BLaER1 treated with 17β-estradiol and CSF1 and Interleukin-3, amounts not matched to agents 10 nM and 100 nM (cell line): Measurements from ENCODE around the gene TPM1.
"Not testable (repeated sequence)": the region's sequence is repeated elsewhere in the genome, so short reads cannot be mapped to it uniquely, and the experiment has no call there.

Experiments used
- H3K27ac ChIP-seq, 11 experiments: shearing (Covaris generic); formaldehyde crosslinking; 2 replicates each; pipeline ENCODE4 v1.8.1; 2022
- H3K27me3 ChIP-seq, 11 experiments: shearing (Covaris generic); formaldehyde crosslinking; 2 replicates each; pipeline ENCODE4 v1.8.1; 2022
- H3K36me3 ChIP-seq, 11 experiments: shearing (Covaris generic); formaldehyde crosslinking; 2 replicates each; pipeline ENCODE4 v1.8.1; 2022
- H3K4me1 ChIP-seq, 10 experiments: shearing (Covaris generic); formaldehyde crosslinking; 2 replicates each; pipeline ENCODE4 v1.8.1; 2022
- H3K4me2 ChIP-seq, 11 experiments: shearing (Covaris generic); formaldehyde crosslinking; 2 replicates each; pipeline ENCODE4 v1.8.1; 2022
- H3K4me3 ChIP-seq, 10 experiments: shearing (Covaris generic); formaldehyde crosslinking; 2 replicates each; pipeline ENCODE4 v1.8.1; 2022
- H3K9ac ChIP-seq, 11 experiments: shearing (Covaris generic); formaldehyde crosslinking; 2 replicates each; pipeline ENCODE4 v1.8.1; 2022
- H3K9me3 ChIP-seq, 11 experiments: shearing (Covaris generic); formaldehyde crosslinking; replicated peaks in 1 of 11; 2 replicates each; pipeline ENCODE4 v1.8.1; 2022
- H4K20me1 ChIP-seq, 11 experiments: shearing (Covaris generic); formaldehyde crosslinking; 2 replicates each; pipeline ENCODE4 v1.8.1; 2022
- Cebpa-rat ChIP-seq, 11 experiments: shearing (Covaris generic); IDR thresholded peaks; 2 replicates each; pipeline ENCODE4 v1.8.1; 2022

TPM1 gene

GRCh38 chr15:63041974-63042876, at the start of gene TPM1:
Gene TPM1 (plus strand): TSS chr15:63042747. CDS start chr15:63042830, 83 bp downstream.
- Histone ChIP-seq H3K9me3 (peaks cover 0 to 12% (median 0%) of the 10 kb centered on the region in 11 experiments; a peak in 6 of 22 replicates), H4K20me1 (peaks cover 0 to 17% (median 0%) of the 10 kb centered on the region in 11 experiments; a peak in 5 of 22 replicates), H3K4me1 (peaks cover 0 to 10% (median 3%) of the 10 kb centered on the region in 10 experiments; a peak in 8 of 20 replicates), H3K36me3 (no peaks in the 10 kb centered on the region), H3K27me3 (peaks cover 69 to 84% (median 78%) of the 10 kb centered on the region in 11 experiments), H3K4me3 (peak within 1 kb of the TSS in 4 of 10 experiments; percentile 27 to 35 (median 30); a peak in 5 of 20 replicates), H3K27ac (no peak within 1 kb of the TSS), H3K9ac (no peak within 1 kb of the TSS), H3K4me2 (peak within 1 kb of the TSS in 8 of 11 experiments; percentile 20 to 81 (median 44); a peak in 11 of 22 replicates)
- TF ChIP-seq Cebpa-rat (IDR thresholded peaks at IDR 0.05), result no peak

GRCh38 chr15:62993066-62993465, 49.5 kb upstream of the TPM1 start:
- Histone ChIP-seq H3K4me3 (no peak overlapping the region), H3K27ac (no peak overlapping the region), H4K20me1 (no peaks in the 10 kb centered on the region), H3K4me2 (no peak overlapping the region), H3K27me3 (no peaks in the 10 kb centered on the region), H3K9ac (no peak overlapping the region), H3K36me3 (no peaks in the 10 kb centered on the region), H3K4me1 (peaks cover 0 to 5% (median 0%) of the 10 kb centered on the region in 10 experiments; a peak in 2 of 20 replicates), H3K9me3 (no peaks in the 10 kb centered on the region)
- no peak for TF ChIP-seq Cebpa-rat (IDR thresholded peaks at IDR 0.05)

- H3K4me3 ChIP-seq, H3K9ac ChIP-seq, H3K4me1 ChIP-seq, H3K27ac ChIP-seq, H3K27me3 ChIP-seq, H3K9me3 ChIP-seq, H3K36me3 ChIP-seq, H4K20me1 ChIP-seq, H3K4me2 ChIP-seq: not testable (repeated sequence)
These were observed 48.9 kb upstream of the TPM1 start for GRCh38 chr15:62993632-62994031.

GRCh38 chr15:62994439-62994838, 48.1 kb upstream of the TPM1 start:
- Histone ChIP-seq H4K20me1 (no peaks in the 10 kb centered on the region), H3K36me3 (no peaks in the 10 kb centered on the region), H3K27ac (no peak overlapping the region), H3K27me3 (no peaks in the 10 kb centered on the region), H3K9ac (no peak overlapping the region), H3K4me2 (peak overlapping the region in 1 of 11 experiments; percentile 12; a peak in 1 of 22 replicates), H3K4me3 (no peak overlapping the region), H3K9me3 (no peaks in the 10 kb centered on the region), H3K4me1 (peaks cover 0 to 5% (median 0%) of the 10 kb centered on the region in 10 experiments; a peak in 2 of 20 replicates)
- no peak for TF ChIP-seq Cebpa-rat (IDR thresholded peaks at IDR 0.05)

GRCh38 chr15:62994975-62995681, 47.4 kb upstream of the TPM1 start:
- H3K9me3 ChIP-seq, result no peaks in the 10 kb centered on the region
- H3K4me1 ChIP-seq, result peaks cover 0 to 5% (median 0%) of the 10 kb centered on the region in 10 experiments; a peak in 2 of 20 replicates
- no peaks in the 10 kb centered on the region for H3K36me3 ChIP-seq
- H3K27me3 ChIP-seq, result no peaks in the 10 kb centered on the region; a peak in 1 of 22 replicates
- no peak overlapping the region for H3K9ac ChIP-seq
- no peak overlapping the region for H3K27ac ChIP-seq
- H4K20me1 ChIP-seq, result no peaks in the 10 kb centered on the region
- no peak overlapping the region for H3K4me3 ChIP-seq
- no peak for TF ChIP-seq Cebpa-rat (IDR thresholded peaks at IDR 0.05)
- no peak overlapping the region; a peak in 1 of 22 replicates for H3K4me2 ChIP-seq

- Histone ChIP-seq H3K27ac (no peak overlapping the region), H3K9ac (no peak overlapping the region), H4K20me1 (no peaks in the 10 kb centered on the region), H3K4me1 (peaks cover 0 to 5% (median 0%) of the 10 kb centered on the region in 10 experiments; a peak in 2 of 20 replicates), H3K4me3 (no peak overlapping the region), H3K9me3 (no peaks in the 10 kb centered on the region), H3K27me3 (no peaks in the 10 kb centered on the region; a peak in 1 of 22 replicates), H3K36me3 (no peaks in the 10 kb centered on the region), H3K4me2 (no peak overlapping the region)
- TF ChIP-seq Cebpa-rat (IDR thresholded peaks at IDR 0.05), result no peak
These were observed 45.1 kb upstream of the TPM1 start for GRCh38 chr15:62997441-62997840.

GRCh38 chr15:62998262-62998890, 44.2 kb upstream of the TPM1 start:
- Histone ChIP-seq H3K27ac (no peak overlapping the region), H3K9me3 (no peaks in the 10 kb centered on the region), H3K27me3 (no peaks in the 10 kb centered on the region; a peak in 1 of 22 replicates), H3K4me3 (no peak overlapping the region), H3K4me2 (no peak overlapping the region), H3K36me3 (no peaks in the 10 kb centered on the region), H4K20me1 (no peaks in the 10 kb centered on the region), H3K4me1 (peaks cover 0 to 5% (median 0%) of the 10 kb centered on the region in 10 experiments; a peak in 2 of 20 replicates), H3K9ac (no peak overlapping the region)
- TF ChIP-seq Cebpa-rat (IDR thresholded peaks at IDR 0.05), result no peak

GRCh38 chr15:62999178-62999577, 43.4 kb upstream of the TPM1 start:
- H3K4me1 ChIP-seq, result peaks cover 0 to 5% (median 0%) of the 10 kb centered on the region in 10 experiments; a peak in 2 of 20 replicates
- no peak overlapping the region for H3K4me2 ChIP-seq
- no peaks in the 10 kb centered on the region for H3K9me3 ChIP-seq
- no peak overlapping the region for H3K4me3 ChIP-seq
- no peak overlapping the region for H3K9ac ChIP-seq
- no peak for TF ChIP-seq Cebpa-rat (IDR thresholded peaks at IDR 0.05)
- H3K27ac ChIP-seq, result no peak overlapping the region
- no peaks in the 10 kb centered on the region for H4K20me1 ChIP-seq
- no peaks in the 10 kb centered on the region for H3K36me3 ChIP-seq
- H3K27me3 ChIP-seq, result no peaks in the 10 kb centered on the region; a peak in 1 of 22 replicates
